Esophagus (tissue), 2 donors: ENCODE data around the gene CAPS2. TPM values are rescaled to one million over a fixed set of nuclear protein-coding genes. Genes with fewer than 3 reads are reported as not detected.

ENCODE experiments used
- H3K27ac ChIP-seq, 2 donors: one replicate each; pipeline ENCODE4 v1.5.1; 2013; ENCODE audit warnings: low read depth in 2 of 2, mild to moderate bottlenecking in 2 of 2, inconsistent platforms in 1 of 2, low read length in 1 of 2, moderate library complexity in 1 of 2
- H3K27me3 ChIP-seq, 2 donors: one replicate each; pipeline ENCODE4 v1.6.1; 2013; ENCODE audit warnings: low read length in 2 of 2, control low read depth in 1 of 2, mild to moderate bottlenecking in 1 of 2; ENCODE audit not compliant: insufficient read depth in 2 of 2, control insufficient read depth in 1 of 2
- H3K36me3 ChIP-seq, 2 donors: one replicate each; pipeline ENCODE4 v1.6.1; 2013; ENCODE audit warnings: low read length in 1 of 2; ENCODE audit not compliant: control insufficient read depth in 2 of 2, insufficient read depth in 2 of 2
- H3K4me1 ChIP-seq, 2 donors: one replicate each; pipeline ENCODE4 v1.6.1; 2013; ENCODE audit warnings: low read length in 1 of 2; ENCODE audit not compliant: control insufficient read depth in 2 of 2, insufficient read depth in 2 of 2
- H3K4me3 ChIP-seq, 2 donors: one replicate each; pipeline ENCODE4 v1.5.1; 2013; ENCODE audit warnings: low read length in 2 of 2, mild to moderate bottlenecking in 2 of 2, low read depth in 1 of 2, moderate library complexity in 1 of 2
- H3K9me3 ChIP-seq, 2 donors: one replicate each; pipeline ENCODE4 v1.6.1; 2013; ENCODE audit warnings: mild to moderate bottlenecking in 2 of 2, low read depth in 1 of 2, low read length in 1 of 2, moderate library complexity in 1 of 2; ENCODE audit not compliant: control insufficient read depth in 2 of 2, insufficient read depth in 1 of 2
- WGBS, 2 donors: extraction: QIAGEN DNeasy Blood & Tissue Kit; methylation state at CpG; one replicate each; pipeline ENCODE4 v1.1.7; 2013; 5-methylcytosine and 5-hydroxymethylcytosine counted together
- polyA plus RNA-seq, 2 donors: library from polyadenylated mRNA; stranded (reverse); fragments of 200-250 nt; gene quantifications; one replicate each; pipeline ENCODE4 v1.2.3, GENCODE V29; 2013
- donor health status: healthy with polysubstance abuse.
- donor health status: Bipolar disorder and iron deficiency.

Gene CAPS2
- polyA plus RNA-seq: 1 to 10 TPM; 1.6 to 2.1 TPM

GRCh38 chr12:75329918-75330826 lies at the start of gene CAPS2:
Gene CAPS2, minus strand, starts transcription at chr12:75330324. Its CDS starts 3,826 bp downstream, at chr12:75326498.
- no peak within 1 kb of the TSS for H3K27ac ChIP-seq
- peaks cover 0 to 1% of the 10 kb centered on the region in 2 donors for H3K4me1 ChIP-seq
- no peaks in the 10 kb centered on the region for H3K9me3 ChIP-seq
- 2 to 3% methylated on average over 40 of the region's 40 CpGs for WGBS, 2 donors
- H3K4me3 ChIP-seq: peak within 1 kb of the TSS; percentile 74 to 82
- no peaks in the 10 kb centered on the region for H3K27me3 ChIP-seq
- no peaks in the 10 kb centered on the region for H3K36me3 ChIP-seq

- Histone ChIP-seq H3K4me1 (no peaks in the 10 kb centered on the region), H3K4me3 (no peak overlapping the region), H3K36me3 (no peaks in the 10 kb centered on the region), H3K27me3 (no peaks in the 10 kb centered on the region), H3K9me3 (no peaks in the 10 kb centered on the region), H3K27ac (no peak overlapping the region)
- 78 to 85% methylated on average over 1 of the region's 1 CpG for WGBS, 2 donors
These were observed 48.2 kb upstream of the CAPS2 start for GRCh38 chr12:75378354-75378753.

- Histone ChIP-seq H3K9me3 (no peaks in the 10 kb centered on the region), H3K4me1 (no peaks in the 10 kb centered on the region), H3K36me3 (no peaks in the 10 kb centered on the region), H3K4me3 (no peak overlapping the region), H3K27me3 (no peaks in the 10 kb centered on the region), H3K27ac (no peak overlapping the region)
- WGBS, 2 donors: 96 to 98% methylated on average over 2 of the region's 2 CpGs
These were observed 44.8 kb upstream of the CAPS2 start for GRCh38 chr12:75374971-75375370.

GRCh38 chr12:75366629-75367028 lies 36.5 kb upstream of the CAPS2 start:
- Histone ChIP-seq H3K36me3 (no peaks in the 10 kb centered on the region), H3K27me3 (no peaks in the 10 kb centered on the region), H3K9me3 (no peaks in the 10 kb centered on the region), H3K27ac (no peak overlapping the region), H3K4me3 (no peak overlapping the region), H3K4me1 (no peaks in the 10 kb centered on the region)
- WGBS, 2 donors: 88 to 96% methylated on average over 1 of the region's 1 CpG

GRCh38 chr12:75364919-75365318 lies 34.8 kb upstream of the CAPS2 start:
- no peaks in the 10 kb centered on the region for H3K4me1 ChIP-seq
- H3K4me3 ChIP-seq: no peak overlapping the region
- H3K27ac ChIP-seq: no peak overlapping the region
- no peaks in the 10 kb centered on the region for H3K36me3 ChIP-seq
- no peaks in the 10 kb centered on the region for H3K9me3 ChIP-seq
- no peaks in the 10 kb centered on the region for H3K27me3 ChIP-seq

- H3K27ac ChIP-seq: no peak overlapping the region
- no peaks in the 10 kb centered on the region for H3K27me3 ChIP-seq
- no peaks in the 10 kb centered on the region for H3K4me1 ChIP-seq
- no peaks in the 10 kb centered on the region for H3K36me3 ChIP-seq
- 50 to 55% methylated on average over 1 of the region's 1 CpG for WGBS, 2 donors
- H3K4me3 ChIP-seq: no peak overlapping the region
- H3K9me3 ChIP-seq: no peaks in the 10 kb centered on the region
These were observed 31.3 kb upstream of the CAPS2 start for GRCh38 chr12:75361408-75361807.

- Histone ChIP-seq H3K4me3 (no peak overlapping the region), H3K27ac (no peak overlapping the region), H3K4me1 (no peaks in the 10 kb centered on the region), H3K27me3 (no peaks in the 10 kb centered on the region), H3K36me3 (no peaks in the 10 kb centered on the region), H3K9me3 (no peaks in the 10 kb centered on the region)
These were observed 30.8 kb upstream of the CAPS2 start for GRCh38 chr12:75360920-75361319.

GRCh38 chr12:75354011-75354410 lies 23.9 kb upstream of the CAPS2 start:
- Histone ChIP-seq H3K27ac (no peak overlapping the region), H3K4me3 (no peak overlapping the region), H3K36me3 (no peaks in the 10 kb centered on the region), H3K9me3 (no peaks in the 10 kb centered on the region), H3K4me1 (no peaks in the 10 kb centered on the region), H3K27me3 (no peaks in the 10 kb centered on the region)

- Histone ChIP-seq H3K4me1 (no peaks in the 10 kb centered on the region), H3K36me3 (no peaks in the 10 kb centered on the region), H3K27ac (no peak overlapping the region), H3K9me3 (no peaks in the 10 kb centered on the region), H3K4me3 (no peak overlapping the region), H3K27me3 (no peaks in the 10 kb centered on the region)
- 79 to 82% methylated on average over 2 of the region's 2 CpGs for WGBS, 2 donors
These were observed 20.3 kb upstream of the CAPS2 start for GRCh38 chr12:75350413-75350812.

- Histone ChIP-seq H3K27ac (no peak overlapping the region), H3K27me3 (no peaks in the 10 kb centered on the region)
- WGBS, 2 donors: 91 to 93% methylated on average over 4 of the region's 4 CpGs
These were observed 19.8 kb upstream of the CAPS2 start for GRCh38 chr12:75349946-75350345.

More at GRCh38 chr12:75349946-75350345, 19.8 kb upstream of the CAPS2 start:
- Histone ChIP-seq H3K4me3 (no peak overlapping the region), H3K9me3 (no peaks in the 10 kb centered on the region), H3K36me3 (no peaks in the 10 kb centered on the region), H3K4me1 (no peaks in the 10 kb centered on the region)
